LHCN-M2 (cell line): ENCODE results near the gene TRPM3. TPM values are rescaled to one million over a fixed set of nuclear protein-coding genes. Genes with fewer than 3 reads are reported as not detected.

Experiments used
- DNase-seq: peaks from one replicate; pipeline ENCODE4 v3.0.0-alpha.2; 2012; ENCODE audit warnings: low read depth
- total RNA-seq: library from RNA; depleted of rRNA; stranded (reverse); fragments of >200 nt; gene quantifications from 2 replicates; pipeline ENCODE4 v1.2.3, GENCODE V29; 2014

The TRPM3 gene
- total RNA-seq, 1 experiment from 2014 or later = 3.4 TPM

- no peak for DNase-seq
Observed at GRCh38 chr9:70614786-70615463, 506.5 kb downstream of the TRPM3 start.

GRCh38 chr9:70613024-70613768 is 508.2 kb downstream of the TRPM3 start:
- DNase-seq = no peak

GRCh38 chr9:70610287-70610644 is 511.2 kb downstream of the TRPM3 start:
- no peak for DNase-seq

- peak; percentile 95 for DNase-seq
Observed at GRCh38 chr9:70609542-70610286, 511.7 kb downstream of the TRPM3 start.

GRCh38 chr9:70609011-70609410 is 512.4 kb downstream of the TRPM3 start:
- no peak for DNase-seq

- DNase-seq = no peak
Observed at GRCh38 chr9:70607926-70608325, 513.5 kb downstream of the TRPM3 start.

GRCh38 chr9:70607329-70607728 is 514.1 kb downstream of the TRPM3 start:
- DNase-seq = no peak

GRCh38 chr9:70603020-70603411 is 518.4 kb downstream of the TRPM3 start:
- DNase-seq = no peak

- DNase-seq = peak; percentile 84
Observed at GRCh38 chr9:70602321-70603019, 519.0 kb downstream of the TRPM3 start.

GRCh38 chr9:70601000-70601951 is 520.1 kb downstream of the TRPM3 start:
- DNase-seq = peak; percentile 97

GRCh38 chr9:70600506-70600905 is 520.9 kb downstream of the TRPM3 start:
- peak; percentile 71 for DNase-seq

- no peak for DNase-seq
Observed at GRCh38 chr9:70597886-70598285, 523.5 kb downstream of the TRPM3 start.

- DNase-seq = no peak
Observed at GRCh38 chr9:70595211-70595610, 526.2 kb downstream of the TRPM3 start.

GRCh38 chr9:70594386-70594944 is 527.0 kb downstream of the TRPM3 start:
- peak; percentile 80 for DNase-seq

- DNase-seq = no peak
Observed at GRCh38 chr9:70593241-70593640, 528.2 kb downstream of the TRPM3 start.

GRCh38 chr9:70590315-70590677 is 531.1 kb downstream of the TRPM3 start:
- DNase-seq = no peak

GRCh38 chr9:70589571-70590314 is 531.7 kb downstream of the TRPM3 start:
- peak; percentile 60 for DNase-seq

GRCh38 chr9:70588999-70589398 is 532.4 kb downstream of the TRPM3 start:
- DNase-seq = no peak

- no peak for DNase-seq
Observed at GRCh38 chr9:70588381-70588780, 533.0 kb downstream of the TRPM3 start.

- peak; percentile 60 for DNase-seq
Observed at GRCh38 chr9:70587201-70587600, 534.2 kb downstream of the TRPM3 start.
